ENCODE results near the gene FBN1. TPM values are rescaled to one million over a fixed set of nuclear protein-coding genes. Genes with fewer than 3 reads are reported as not detected.

Gene FBN1
- total RNA-seq, 1 donor = 1,556 TPM

- no peaks in the 10 kb centered on the region for H3K9me3 ChIP-seq (ENCODE audit: low read depth, low read length)
- DNase-seq (ENCODE audit: insufficient read length, low spot score, missing footprints) = no peak
- no peaks in the 10 kb centered on the region for H4K20me1 ChIP-seq (ENCODE audit: insufficient read depth, low read length)
- H3K4me1 ChIP-seq (ENCODE audit: insufficient read depth, low read length) = peaks cover 42% of the 10 kb centered on the region
- no peak overlapping the region for H3K4me2 ChIP-seq (ENCODE audit: insufficient read depth, low read length)
- H3K79me2 ChIP-seq (ENCODE audit: insufficient read depth, low read length) = no peaks in the 10 kb centered on the region
- no peaks in the 10 kb centered on the region for H3K27me3 ChIP-seq (ENCODE audit: insufficient read depth, low read length)
- no peak overlapping the region for H3K4me3 ChIP-seq (ENCODE audit: insufficient read depth, low read length)
- H2AFZ ChIP-seq (ENCODE audit: low read length) = no peak overlapping the region
- H3K27ac ChIP-seq (ENCODE audit: low read depth, low read length) = peak overlapping the region; percentile 85
- TF ChIP-seq, protein P1, sequence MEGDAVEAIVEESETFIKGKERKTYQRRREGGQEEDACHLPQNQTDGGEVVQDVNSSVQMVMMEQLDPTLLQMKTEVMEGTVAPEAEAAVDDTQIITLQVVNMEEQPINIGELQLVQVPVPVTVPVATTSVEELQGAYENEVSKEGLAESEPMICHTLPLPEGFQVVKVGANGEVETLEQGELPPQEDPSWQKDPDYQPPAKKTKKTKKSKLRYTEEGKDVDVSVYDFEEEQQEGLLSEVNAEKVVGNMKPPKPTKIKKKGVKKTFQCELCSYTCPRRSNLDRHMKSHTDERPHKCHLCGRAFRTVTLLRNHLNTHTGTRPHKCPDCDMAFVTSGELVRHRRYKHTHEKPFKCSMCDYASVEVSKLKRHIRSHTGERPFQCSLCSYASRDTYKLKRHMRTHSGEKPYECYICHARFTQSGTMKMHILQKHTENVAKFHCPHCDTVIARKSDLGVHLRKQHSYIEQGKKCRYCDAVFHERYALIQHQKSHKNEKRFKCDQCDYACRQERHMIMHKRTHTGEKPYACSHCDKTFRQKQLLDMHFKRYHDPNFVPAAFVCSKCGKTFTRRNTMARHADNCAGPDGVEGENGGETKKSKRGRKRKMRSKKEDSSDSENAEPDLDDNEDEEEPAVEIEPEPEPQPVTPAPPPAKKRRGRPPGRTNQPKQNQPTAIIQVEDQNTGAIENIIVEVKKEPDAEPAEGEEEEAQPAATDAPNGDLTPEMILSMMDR (IDR thresholded peaks at IDR 0.05; ENCODE audit: extremely low read depth, low read depth, low read length) = no peak
- H3K36me3 ChIP-seq (ENCODE audit: insufficient read depth, low read length) = no peaks in the 10 kb centered on the region
These were observed 257.3 kb downstream of the FBN1 start for GRCh38 chr15:48388016-48388851.

DNA sequence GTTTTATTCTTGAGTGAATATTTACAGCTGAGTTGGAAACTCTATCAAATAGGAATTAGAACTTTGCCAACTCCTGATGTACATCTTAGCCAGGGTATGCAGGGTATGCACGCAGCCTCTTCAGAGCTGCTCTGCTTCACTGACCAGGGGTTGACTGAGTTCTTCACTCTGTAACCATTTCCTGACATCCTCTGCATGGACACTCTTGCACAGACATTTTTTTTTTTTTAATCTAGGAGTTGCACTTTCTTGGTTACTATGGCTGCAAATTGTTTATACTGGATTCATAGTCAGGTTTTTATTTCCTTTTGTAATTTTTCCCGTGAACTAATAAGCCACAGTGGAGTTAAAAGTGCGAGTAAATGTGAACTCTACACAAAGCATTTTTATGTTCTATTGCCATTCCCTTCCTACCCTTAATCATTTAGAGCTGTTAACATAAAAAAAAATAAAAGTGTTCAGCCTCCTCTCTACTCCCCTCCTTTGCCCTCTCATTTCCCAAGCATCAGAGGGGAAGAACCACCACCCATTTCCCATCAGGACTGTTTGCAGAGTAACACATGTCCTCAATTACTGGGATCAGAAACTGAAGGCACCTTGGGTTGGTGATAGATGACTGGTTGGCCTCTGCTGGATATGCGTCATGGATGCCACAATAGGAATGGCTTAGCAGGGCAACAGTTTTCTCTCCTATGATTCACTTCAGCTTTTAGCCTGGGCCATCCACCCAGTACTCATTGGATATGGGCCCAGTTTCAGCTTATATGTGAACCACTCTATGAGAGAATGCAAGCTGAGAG is 260.3 kb downstream of the FBN1 start:
- peaks cover 37% of the 10 kb centered on the region for H3K4me1 ChIP-seq (ENCODE audit: insufficient read depth, low read length)
- peak; percentile 81 for DNase-seq (ENCODE audit: insufficient read length, low spot score, missing footprints)
- H3K27ac ChIP-seq (ENCODE audit: low read depth, low read length) = peak overlapping the region; percentile 74
- no peaks in the 10 kb centered on the region for H3K9me3 ChIP-seq (ENCODE audit: low read depth, low read length)
- TF ChIP-seq, protein P1 (IDR thresholded peaks at IDR 0.05; ENCODE audit: extremely low read depth, low read depth, low read length) = no peak
- no peak overlapping the region for H3K4me3 ChIP-seq (ENCODE audit: insufficient read depth, low read length)
- no peaks in the 10 kb centered on the region for H3K36me3 ChIP-seq (ENCODE audit: insufficient read depth, low read length)
- no peaks in the 10 kb centered on the region for H4K20me1 ChIP-seq (ENCODE audit: insufficient read depth, low read length)
- H3K79me2 ChIP-seq (ENCODE audit: insufficient read depth, low read length) = no peaks in the 10 kb centered on the region
- peak overlapping the region; percentile 18 for H3K4me2 ChIP-seq (ENCODE audit: insufficient read depth, low read length)
- no peak overlapping the region for H2AFZ ChIP-seq (ENCODE audit: low read length)
- H3K27me3 ChIP-seq (ENCODE audit: insufficient read depth, low read length) = no peaks in the 10 kb centered on the region

GRCh38 chr15:48384616-48385015 is 260.9 kb downstream of the FBN1 start:
- Histone ChIP-seq H3K4me1 (ENCODE audit: insufficient read depth, low read length) (peaks cover 30% of the 10 kb centered on the region), H3K9me3 (ENCODE audit: low read depth, low read length) (no peaks in the 10 kb centered on the region), H3K27ac (ENCODE audit: low read depth, low read length) (peak overlapping the region; percentile 74), H2AFZ (ENCODE audit: low read length) (no peak overlapping the region), H3K79me2 (ENCODE audit: insufficient read depth, low read length) (no peaks in the 10 kb centered on the region), H3K4me2 (ENCODE audit: insufficient read depth, low read length) (peak overlapping the region; percentile 18), H4K20me1 (ENCODE audit: insufficient read depth, low read length) (no peaks in the 10 kb centered on the region), H3K27me3 (ENCODE audit: insufficient read depth, low read length) (no peaks in the 10 kb centered on the region), H3K4me3 (ENCODE audit: insufficient read depth, low read length) (no peak overlapping the region), H3K36me3 (ENCODE audit: insufficient read depth, low read length) (no peaks in the 10 kb centered on the region)
- DNase-seq (ENCODE audit: insufficient read length, low spot score, missing footprints) = no peak
- TF ChIP-seq, protein P1 (IDR thresholded peaks at IDR 0.05; ENCODE audit: extremely low read depth, low read depth, low read length) = no peak

DNA sequence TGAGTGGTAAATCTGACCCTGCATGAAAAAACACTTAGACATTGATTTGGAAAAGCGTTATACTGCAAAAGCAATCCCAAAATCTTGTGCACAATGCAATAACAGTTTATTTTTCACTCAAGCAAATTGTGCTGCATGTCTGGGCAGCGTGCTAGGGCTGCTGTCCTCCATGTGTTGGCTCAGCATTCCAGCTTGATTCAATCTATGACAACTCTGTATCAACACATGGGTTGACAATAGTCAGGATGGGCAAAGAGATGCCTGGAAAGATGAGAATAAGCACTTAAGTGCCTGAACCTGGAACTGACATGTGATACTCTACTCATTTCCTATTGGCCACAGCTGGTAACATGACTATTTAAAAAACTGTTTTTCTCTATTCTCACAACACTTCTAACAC is 262.5 kb downstream of the FBN1 start:
- H3K36me3 ChIP-seq (ENCODE audit: insufficient read depth, low read length) = no peaks in the 10 kb centered on the region
- no peak overlapping the region for H3K4me3 ChIP-seq (ENCODE audit: insufficient read depth, low read length)
- no peak for DNase-seq (ENCODE audit: insufficient read length, low spot score, missing footprints)
- H3K4me1 ChIP-seq (ENCODE audit: insufficient read depth, low read length) = peaks cover 15% of the 10 kb centered on the region
- H3K27me3 ChIP-seq (ENCODE audit: insufficient read depth, low read length) = no peaks in the 10 kb centered on the region
- H3K4me2 ChIP-seq (ENCODE audit: insufficient read depth, low read length) = no peak overlapping the region
- H4K20me1 ChIP-seq (ENCODE audit: insufficient read depth, low read length) = no peaks in the 10 kb centered on the region
- TF ChIP-seq, protein P1 (IDR thresholded peaks at IDR 0.05; ENCODE audit: extremely low read depth, low read depth, low read length) = no peak
- no peaks in the 10 kb centered on the region for H3K9me3 ChIP-seq (ENCODE audit: low read depth, low read length)
- no peak overlapping the region for H3K27ac ChIP-seq (ENCODE audit: low read depth, low read length)
- H2AFZ ChIP-seq (ENCODE audit: low read length) = no peak overlapping the region
- H3K79me2 ChIP-seq (ENCODE audit: insufficient read depth, low read length) = no peaks in the 10 kb centered on the region
